ENCODE measurements around the gene TCF12. TPM values are rescaled to one million over a fixed set of nuclear protein-coding genes. Genes with fewer than 3 reads are reported as not detected.

TCF12 gene
- total and polyA plus RNA-seq, 2 of the 8 experiments (the other 6 are each of a cell fraction or from before 2014, with no cell fraction given): 85.8 to 101 TPM

DNA sequence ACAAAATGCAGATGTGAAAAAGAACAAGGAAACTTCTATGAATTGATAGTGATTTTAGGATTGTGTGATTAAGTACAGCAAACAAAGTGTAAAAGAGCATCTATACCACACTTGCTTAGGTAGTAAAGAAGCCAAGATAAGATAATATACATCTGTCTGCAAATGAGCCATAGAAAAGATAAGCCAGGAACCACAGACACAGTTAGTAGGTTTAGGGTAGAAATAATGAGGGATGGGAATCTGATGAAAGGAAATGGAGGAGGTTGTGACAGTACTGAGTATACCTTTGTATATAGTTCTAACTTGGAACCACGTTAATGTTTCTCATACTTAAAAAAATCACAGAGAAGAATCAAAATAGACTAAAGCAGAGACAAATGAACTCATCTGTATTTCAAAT lies 54.0 kb downstream of the TCF12 start:
- no peak overlapping the region for H4K5ac ChIP-seq (ENCODE audit: insufficient read length, low read depth, low read length)
- H3K23ac ChIP-seq (ENCODE audit: insufficient read length): no peak overlapping the region
- H3K23me2 ChIP-seq (ENCODE audit: low read depth, low read length): no peaks in the 10 kb centered on the region; the same call in 1 of the 2 replicates
- no peaks in the 10 kb centered on the region for H3K27me3 ChIP-seq (replicated peaks in 1 of 4; ENCODE audit: control insufficient read depth in 3 of 4, extremely low read depth in 1 of 4, insufficient read depth in 3 of 4, low read length in 3 of 4)
- no peaks in the 10 kb centered on the region for H3K79me1 ChIP-seq (ENCODE audit: low read depth, low read length)
- FAIRE-seq (no peak), DNase-seq (ENCODE audit: low read depth in 1 of 2, low spot score in 2 of 2) (no peak)
- peaks cover 10 to 93% of the 10 kb centered on the region in 2 experiments for H3K79me2 ChIP-seq (ENCODE audit: control insufficient read depth in 1 of 2, insufficient read depth in 2 of 2, low read length in 2 of 2)
- 77% methylated on average over 1 of the region's 1 CpG; no CpG with 5 or more reads in 1 of the 2 experiments for WGBS, 2 experiments (ENCODE audit: extremely low coverage in 1 of 2, insufficient coverage in 1 of 2, insufficient read length in 1 of 2, insufficient replicate concordance in 2 of 2, low coverage in 1 of 2, low lambda C conversion rate in 2 of 2, missing lambda C conversion rate in 1 of 2)
- no peaks in the 10 kb centered on the region for H3K36me3 ChIP-seq (ENCODE audit: control insufficient read depth in 2 of 4, insufficient read depth in 4 of 4, low read length in 3 of 4)
- H3K18ac ChIP-seq (ENCODE audit: extremely low read depth, low read length): no peak overlapping the region
- no peak overlapping the region for H2BK120ac ChIP-seq (replicated peaks; ENCODE audit: low read depth, low read length)
- TF ChIP-seq TBP (IDR thresholded peaks at IDR 0.05; ENCODE audit: low read depth, low read length) (no peak), MAFK (IDR thresholded peaks at IDR 0.05; ENCODE audit: low read depth, low read length) (no peak), BACH1 (IDR thresholded peaks at IDR 0.05; ENCODE audit: low read length) (no peak)
- POLR2A ChIA-PET (ENCODE audit: partially characterized antibody): no interaction called here
- no peak overlapping the region for H2BK15ac ChIP-seq (ENCODE audit: low read length)
- no peak overlapping the region for H3K4me2 ChIP-seq (ENCODE audit: insufficient read depth in 1 of 2, low read depth in 2 of 2, low read length in 2 of 2)
- CTCF ChIA-PET (ENCODE audit: partially characterized antibody): no interaction called here
- H4K20me1 ChIP-seq (replicated peaks in 1 of 2; ENCODE audit: control insufficient read depth in 1 of 2, insufficient read depth in 2 of 2, low read length in 2 of 2): peaks cover 2 to 12% of the 10 kb centered on the region in 2 experiments
- no peak overlapping the region for H4K91ac ChIP-seq (replicated peaks; ENCODE audit: insufficient read length, low read length)
- H2BK20ac ChIP-seq (ENCODE audit: low read length): no peak overlapping the region
- H3K4me3 ChIP-seq (ENCODE audit: extremely low read depth in 1 of 4, insufficient read depth in 2 of 4, low read depth in 3 of 4, low read length in 4 of 4): no peak overlapping the region
- H2BK12ac ChIP-seq (ENCODE audit: low read depth, low read length): no peak overlapping the region
- no peak overlapping the region for H2BK5ac ChIP-seq (ENCODE audit: low read depth, low read length)
- H3K14ac ChIP-seq (ENCODE audit: insufficient read length): no peak overlapping the region
- H2AK5ac ChIP-seq (ENCODE audit: low read depth, low read length): no peak overlapping the region
- H3K4me1 ChIP-seq (replicated peaks in 1 of 4; ENCODE audit: control insufficient read depth in 3 of 4, insufficient read depth in 4 of 4, low read length in 3 of 4): peaks cover 0 to 9% (median 2%) of the 10 kb centered on the region in 4 experiments; a peak in 3 of 7 replicates
- H3K56ac ChIP-seq (replicated peaks; ENCODE audit: insufficient read length, low read depth, low read length): no peak overlapping the region
- H2AFZ ChIP-seq (ENCODE audit: low read length): no peak overlapping the region
- H4K8ac ChIP-seq (ENCODE audit: extremely low read depth, insufficient read depth, low read length): no peak overlapping the region
- no peak overlapping the region for H3K27ac ChIP-seq (ENCODE audit: low read depth, low read length)
- H3K9me3 ChIP-seq (ENCODE audit: insufficient read depth in 2 of 2, low read depth in 1 of 2, low read length in 1 of 2): no peaks in the 10 kb centered on the region
- no peak overlapping the region for H3K4ac ChIP-seq (replicated peaks; ENCODE audit: insufficient read length, low read depth, low read length)
- H3K9ac ChIP-seq (replicated peaks in 1 of 4; ENCODE audit: extremely low read depth in 1 of 4, low read depth in 3 of 4, low read length in 3 of 4): no peak overlapping the region
